ENCODE results near the gene MT1A.

The MT1A gene

GRCh38 chr16:56637814-56638750 lies at the start of gene MT1A:
MT1A (plus strand) TSS chr16:56638666; CDS start chr16:56638739, 73 bp downstream.
- no peaks in the 10 kb centered on the region for H3K36me3 Mint-ChIP-seq (ENCODE audit: insufficient read depth)
- peaks cover 80% of the 10 kb centered on the region for H3K27me3 Mint-ChIP-seq
- H3K4me3 Mint-ChIP-seq: peak within 1 kb of the TSS; percentile 23
- H3K27ac Mint-ChIP-seq (ENCODE audit: low read depth): no peak within 1 kb of the TSS
- ATAC-seq (replicated peaks; ENCODE audit: extremely low read depth, poor library complexity, severe bottlenecking) (no peak), DNase-seq (ENCODE audit: low spot score in 2 of 2) (no peak)
- H3K4me1 Mint-ChIP-seq: peaks cover 22% of the 10 kb centered on the region
- H3K9me3 Mint-ChIP-seq: no peaks in the 10 kb centered on the region

GRCh38 chr16:56588781-56589140 lies 49.7 kb upstream of the MT1A start:
- no peak overlapping the region for H3K27ac Mint-ChIP-seq (ENCODE audit: low read depth)
- H3K27me3 Mint-ChIP-seq: peaks cover 55% of the 10 kb centered on the region
- peak overlapping the region; percentile 81 for H3K4me3 Mint-ChIP-seq
- no peaks in the 10 kb centered on the region for H3K9me3 Mint-ChIP-seq
- ATAC-seq (replicated peaks; ENCODE audit: extremely low read depth, poor library complexity, severe bottlenecking) (no peak), DNase-seq (ENCODE audit: low spot score in 2 of 2) (no peak)
- peaks cover 16% of the 10 kb centered on the region for H3K4me1 Mint-ChIP-seq
- H3K36me3 Mint-ChIP-seq (ENCODE audit: insufficient read depth): peaks cover 2% of the 10 kb centered on the region

- Mint-ChIP-seq H3K27me3 (peaks cover 48% of the 10 kb centered on the region), H3K27ac (ENCODE audit: low read depth) (no peak within 1 kb of the TSS), H3K36me3 (ENCODE audit: insufficient read depth) (peaks cover 2% of the 10 kb centered on the region), H3K4me3 (peak within 1 kb of the TSS; percentile 81), H3K9me3 (no peaks in the 10 kb centered on the region), H3K4me1 (peaks cover 16% of the 10 kb centered on the region)
- ATAC-seq (replicated peaks; ENCODE audit: extremely low read depth, poor library complexity, severe bottlenecking) (no peak), DNase-seq (ENCODE audit: low spot score in 2 of 2) (no peak)
Measured at GRCh38 chr16:56589141-56590039, 49.1 kb upstream of the MT1A start, which contains the start of gene MT3. MT3 (plus strand) TSS chr16:56589528; CDS start chr16:56589591, 63 bp downstream.

GRCh38 chr16:56591377-56592060 lies 46.9 kb upstream of the MT1A start:
- no peak for DNase-seq (ENCODE audit: low spot score in 2 of 2)
- Mint-ChIP-seq H3K36me3 (ENCODE audit: insufficient read depth) (peaks cover 2% of the 10 kb centered on the region), H3K4me1 (peaks cover 16% of the 10 kb centered on the region), H3K4me3 (no peak overlapping the region), H3K27me3 (peaks cover 44% of the 10 kb centered on the region), H3K27ac (ENCODE audit: low read depth) (no peak overlapping the region), H3K9me3 (no peaks in the 10 kb centered on the region)
- ATAC-seq (replicated peaks; ENCODE audit: extremely low read depth, poor library complexity, severe bottlenecking): no peak

- Mint-ChIP-seq H3K4me1 (peaks cover 14% of the 10 kb centered on the region), H3K27me3 (peaks cover 27% of the 10 kb centered on the region), H3K27ac (ENCODE audit: low read depth) (no peak overlapping the region), H3K4me3 (no peak overlapping the region), H3K36me3 (ENCODE audit: insufficient read depth) (peaks cover under 1% of the 10 kb centered on the region), H3K9me3 (no peaks in the 10 kb centered on the region)
- DNase-seq (ENCODE audit: low spot score in 2 of 2) (no peak), ATAC-seq (replicated peaks; ENCODE audit: extremely low read depth, poor library complexity, severe bottlenecking) (no peak)
Measured at GRCh38 chr16:56593573-56594291, 44.7 kb upstream of the MT1A start.

GRCh38 chr16:56594292-56594619 lies 44.2 kb upstream of the MT1A start:
- no peak overlapping the region for H3K27ac Mint-ChIP-seq (ENCODE audit: low read depth)
- H3K4me1 Mint-ChIP-seq: peaks cover 10% of the 10 kb centered on the region
- peaks cover 22% of the 10 kb centered on the region for H3K27me3 Mint-ChIP-seq
- no peaks in the 10 kb centered on the region for H3K36me3 Mint-ChIP-seq (ENCODE audit: insufficient read depth)
- DNase-seq (ENCODE audit: low spot score in 2 of 2) (no peak), ATAC-seq (replicated peaks; ENCODE audit: extremely low read depth, poor library complexity, severe bottlenecking) (no peak)
- H3K9me3 Mint-ChIP-seq: no peaks in the 10 kb centered on the region
- no peak overlapping the region for H3K4me3 Mint-ChIP-seq

- no peak overlapping the region for H3K27ac Mint-ChIP-seq (ENCODE audit: low read depth)
- DNase-seq (ENCODE audit: low spot score in 2 of 2): no peak
Measured at GRCh38 chr16:56600398-56600999, 38.0 kb upstream of the MT1A start.

GRCh38 chr16:56601325-56601724 lies 37.1 kb upstream of the MT1A start:
- Mint-ChIP-seq H3K27me3 (peaks cover 13% of the 10 kb centered on the region), H3K4me1 (peaks cover 11% of the 10 kb centered on the region), H3K27ac (ENCODE audit: low read depth) (no peak overlapping the region), H3K4me3 (no peak overlapping the region), H3K36me3 (ENCODE audit: insufficient read depth) (no peaks in the 10 kb centered on the region), H3K9me3 (no peaks in the 10 kb centered on the region)
- DNase-seq (ENCODE audit: low spot score in 2 of 2) (no peak), ATAC-seq (replicated peaks; ENCODE audit: extremely low read depth, poor library complexity, severe bottlenecking) (no peak)

More at GRCh38 chr16:56600398-56600999, 38.0 kb upstream of the MT1A start:
- no peak overlapping the region for H3K4me3 Mint-ChIP-seq
- no peaks in the 10 kb centered on the region for H3K9me3 Mint-ChIP-seq
- H3K4me1 Mint-ChIP-seq: peaks cover 7% of the 10 kb centered on the region
- H3K27me3 Mint-ChIP-seq: peaks cover 13% of the 10 kb centered on the region
- peak; percentile 77 for ATAC-seq (replicated peaks; ENCODE audit: extremely low read depth, poor library complexity, severe bottlenecking)
- no peaks in the 10 kb centered on the region for H3K36me3 Mint-ChIP-seq (ENCODE audit: insufficient read depth)

GRCh38 chr16:56603589-56603988 lies 34.9 kb upstream of the MT1A start:
- no peak overlapping the region for H3K4me3 Mint-ChIP-seq
- peaks cover 30% of the 10 kb centered on the region for H3K4me1 Mint-ChIP-seq
- no peak overlapping the region for H3K27ac Mint-ChIP-seq (ENCODE audit: low read depth)
- DNase-seq (ENCODE audit: low spot score in 2 of 2) (no peak), ATAC-seq (replicated peaks; ENCODE audit: extremely low read depth, poor library complexity, severe bottlenecking) (no peak)
- H3K36me3 Mint-ChIP-seq (ENCODE audit: insufficient read depth): peaks cover 2% of the 10 kb centered on the region
- no peaks in the 10 kb centered on the region for H3K9me3 Mint-ChIP-seq
- H3K27me3 Mint-ChIP-seq: peaks cover 13% of the 10 kb centered on the region

- ATAC-seq (replicated peaks; ENCODE audit: extremely low read depth, poor library complexity, severe bottlenecking): no peak
- H3K9me3 Mint-ChIP-seq: no peaks in the 10 kb centered on the region
- H3K27ac Mint-ChIP-seq (ENCODE audit: low read depth): no peak overlapping the region
Measured at GRCh38 chr16:56604966-56605365, 33.5 kb upstream of the MT1A start.

GRCh38 chr16:56605475-56605874 lies 33.0 kb upstream of the MT1A start:
- H3K4me3 Mint-ChIP-seq: no peak overlapping the region
- H3K36me3 Mint-ChIP-seq (ENCODE audit: insufficient read depth): peaks cover 5% of the 10 kb centered on the region
- DNase-seq (ENCODE audit: low spot score in 2 of 2): no peak
- H3K9me3 Mint-ChIP-seq: no peaks in the 10 kb centered on the region
- H3K4me1 Mint-ChIP-seq: peaks cover 43% of the 10 kb centered on the region
- ATAC-seq (replicated peaks; ENCODE audit: extremely low read depth, poor library complexity, severe bottlenecking): no peak
- H3K27me3 Mint-ChIP-seq: peaks cover 6% of the 10 kb centered on the region
- H3K27ac Mint-ChIP-seq (ENCODE audit: low read depth): no peak overlapping the region

More at GRCh38 chr16:56604966-56605365, 33.5 kb upstream of the MT1A start:
- peaks cover 12% of the 10 kb centered on the region for H3K27me3 Mint-ChIP-seq
- H3K4me1 Mint-ChIP-seq: peaks cover 42% of the 10 kb centered on the region
- H3K4me3 Mint-ChIP-seq: no peak overlapping the region
- peaks cover 5% of the 10 kb centered on the region for H3K36me3 Mint-ChIP-seq (ENCODE audit: insufficient read depth)
- DNase-seq (ENCODE audit: low spot score in 2 of 2): no peak
